ENCODE data around the gene ZNF783.

GRCh38 chr7:149313981-149314380, 52.0 kb downstream of the ZNF783 start:
- TF ChIP-seq CTCF (IDR thresholded peaks at IDR 0.05; ENCODE audit: poor library complexity) (no peak), EZH2 (IDR thresholded peaks at IDR 0.05; ENCODE audit: borderline replicate concordance) (no peak), EZH2phosphoT487 (IDR thresholded peaks at IDR 0.05; ENCODE audit: low read depth, severe bottlenecking, unreplicated experiment) (no peak)

All from hepatocyte (in vitro differentiated cells).